C4-2B (cell line): ENCODE measurements around the gene NIM1K.

ENCODE experiments used
- ZFX ChIP-seq: fragments of 450-650 bp; IDR thresholded peaks from 2 replicates; pipeline ENCODE4 v1.6.1; 2017
- TF ChIP-seq, protein P1 (sequence below): fragments of 450-650 bp; conservative IDR thresholded peaks from 2 replicates; pipeline ENCODE4 v1.5.1; 2017; ENCODE audit warnings: mild to moderate bottlenecking

DNA sequence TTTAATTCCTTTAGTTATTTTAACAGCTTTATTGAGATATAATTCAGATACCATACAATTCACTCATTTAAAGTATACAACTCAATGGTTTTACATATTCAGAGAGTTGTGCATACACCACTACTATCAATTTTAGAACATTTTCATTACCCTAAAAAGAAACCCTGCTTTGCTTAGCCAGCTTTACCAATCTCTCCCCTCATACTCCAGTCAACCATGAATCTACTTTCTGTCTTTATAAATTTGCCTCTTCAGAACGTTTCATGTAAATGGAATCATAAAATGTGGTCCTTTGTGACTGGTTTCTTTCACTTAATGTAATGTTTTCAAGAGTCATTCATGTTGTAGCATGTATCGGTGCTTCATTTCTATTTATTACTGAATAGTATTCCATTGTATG lies 24.9 kb downstream of the NIM1K start:
- TF ChIP-seq, protein P1, sequence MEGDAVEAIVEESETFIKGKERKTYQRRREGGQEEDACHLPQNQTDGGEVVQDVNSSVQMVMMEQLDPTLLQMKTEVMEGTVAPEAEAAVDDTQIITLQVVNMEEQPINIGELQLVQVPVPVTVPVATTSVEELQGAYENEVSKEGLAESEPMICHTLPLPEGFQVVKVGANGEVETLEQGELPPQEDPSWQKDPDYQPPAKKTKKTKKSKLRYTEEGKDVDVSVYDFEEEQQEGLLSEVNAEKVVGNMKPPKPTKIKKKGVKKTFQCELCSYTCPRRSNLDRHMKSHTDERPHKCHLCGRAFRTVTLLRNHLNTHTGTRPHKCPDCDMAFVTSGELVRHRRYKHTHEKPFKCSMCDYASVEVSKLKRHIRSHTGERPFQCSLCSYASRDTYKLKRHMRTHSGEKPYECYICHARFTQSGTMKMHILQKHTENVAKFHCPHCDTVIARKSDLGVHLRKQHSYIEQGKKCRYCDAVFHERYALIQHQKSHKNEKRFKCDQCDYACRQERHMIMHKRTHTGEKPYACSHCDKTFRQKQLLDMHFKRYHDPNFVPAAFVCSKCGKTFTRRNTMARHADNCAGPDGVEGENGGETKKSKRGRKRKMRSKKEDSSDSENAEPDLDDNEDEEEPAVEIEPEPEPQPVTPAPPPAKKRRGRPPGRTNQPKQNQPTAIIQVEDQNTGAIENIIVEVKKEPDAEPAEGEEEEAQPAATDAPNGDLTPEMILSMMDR = no peak
- TF ChIP-seq ZFX = no peak
